GM20431 (cell line): Measurements from ENCODE around the gene ARL5A.
"Not testable (repeated sequence)": the region's sequence is repeated elsewhere in the genome, so short reads cannot be mapped to it uniquely, and the experiment has no call there.

Experiments used
- in situ Hi-C: fragments of 300-500 bp; cut with MseI, MboI; formaldehyde crosslinking; loops from one replicate; pipeline ENCODE4 v1.15.0; 2020; ENCODE audit warnings: low sequenced_read_pairs; ENCODE audit not compliant: unreplicated experiment

The ARL5A gene

GRCh38 chr2:151828143-151828889 is at the start of gene ARL5A:
TSS of gene ARL5A (minus strand) at chr2:151828421. CDS start at chr2:151828176, 245 bp downstream.
- in situ Hi-C loops = no loop called here

- in situ Hi-C loops = not testable (repeated sequence)
These were observed 47.4 kb upstream of the ARL5A start for GRCh38 chr2:151875631-151876030.

GRCh38 chr2:151872463-151872862 is 44.2 kb upstream of the ARL5A start:
- in situ Hi-C loops = no loop called here

GRCh38 chr2:151869291-151869690 is 41.1 kb upstream of the ARL5A start:
- in situ Hi-C loops = no loop called here

GRCh38 chr2:151862700-151863099 is 34.5 kb upstream of the ARL5A start:
- in situ Hi-C loops = no loop called here

GRCh38 chr2:151861174-151861573 is 33.0 kb upstream of the ARL5A start:
- in situ Hi-C loops = no loop called here

GRCh38 chr2:151860613-151861146 is 32.5 kb upstream of the ARL5A start:
- in situ Hi-C loops = no loop called here

GRCh38 chr2:151860210-151860609 is 32.0 kb upstream of the ARL5A start:
- in situ Hi-C loops = no loop called here

- in situ Hi-C loops = no loop called here
These were observed 29.4 kb upstream of the ARL5A start for GRCh38 chr2:151857650-151858049.

- in situ Hi-C loops = no loop called here
These were observed 26.9 kb upstream of the ARL5A start for GRCh38 chr2:151855111-151855510.

GRCh38 chr2:151853070-151853758 is 25.0 kb upstream of the ARL5A start:
- in situ Hi-C loops = no loop called here

GRCh38 chr2:151852260-151853069 is 24.2 kb upstream of the ARL5A start:
- in situ Hi-C loops = no loop called here

- in situ Hi-C loops = no loop called here
These were observed 23.5 kb upstream of the ARL5A start for GRCh38 chr2:151851761-151852160.

GRCh38 chr2:151849413-151850010 is 21.3 kb upstream of the ARL5A start:
- in situ Hi-C loops = no loop called here

- in situ Hi-C loops = no loop called here
These were observed 17.7 kb upstream of the ARL5A start for GRCh38 chr2:151845884-151846283.

- in situ Hi-C loops = no loop called here
These were observed 17.3 kb upstream of the ARL5A start for GRCh38 chr2:151845481-151845880.

GRCh38 chr2:151844211-151844896 is 16.1 kb upstream of the ARL5A start:
- in situ Hi-C loops = no loop called here

- in situ Hi-C loops = no loop called here
These were observed 15.5 kb upstream of the ARL5A start for GRCh38 chr2:151843691-151844061.

- in situ Hi-C loops = no loop called here
These were observed 14.8 kb upstream of the ARL5A start for GRCh38 chr2:151842830-151843690.
